Anterior cingulate cortex (tissue), 58 donors: ENCODE results near the gene TFR2.

ENCODE experiments used
- DNase-seq, 58 donors: peaks; one replicate each; lab custom pipeline; 2025; lab: John Stamatoyannopoulos, UW

The TFR2 gene

DNA sequence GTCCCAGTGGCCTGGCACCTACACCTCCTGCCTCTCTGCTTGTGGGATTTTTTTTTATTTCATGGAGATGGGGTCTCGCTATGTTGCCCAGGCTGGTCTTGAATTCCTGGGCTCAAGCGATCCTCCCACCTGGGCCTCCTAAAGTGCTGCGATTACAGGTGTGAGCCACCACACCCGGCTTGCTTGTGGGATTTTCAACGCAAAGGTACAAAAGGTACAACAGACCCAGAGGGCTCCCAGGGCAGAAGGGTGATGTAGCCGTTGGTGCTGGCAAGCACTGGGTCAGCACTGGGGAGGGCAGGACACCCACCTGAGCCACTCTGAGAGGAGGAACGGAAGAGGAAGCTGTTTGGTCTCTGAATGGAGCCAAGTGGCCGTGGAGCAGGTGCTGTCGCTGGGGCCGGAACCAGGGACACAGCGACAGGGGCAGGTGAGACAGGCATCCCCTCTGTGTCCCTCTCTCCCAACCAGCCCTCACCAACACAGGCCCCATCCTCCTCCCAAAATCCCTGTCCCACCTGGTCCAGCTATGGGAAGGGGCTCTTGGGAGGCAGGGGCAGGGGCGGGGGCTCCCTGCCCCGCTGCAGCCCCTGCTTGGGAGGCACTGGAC lies 64.9 kb downstream of the TFR2 start:
- DNase-seq = no peak

DNA sequence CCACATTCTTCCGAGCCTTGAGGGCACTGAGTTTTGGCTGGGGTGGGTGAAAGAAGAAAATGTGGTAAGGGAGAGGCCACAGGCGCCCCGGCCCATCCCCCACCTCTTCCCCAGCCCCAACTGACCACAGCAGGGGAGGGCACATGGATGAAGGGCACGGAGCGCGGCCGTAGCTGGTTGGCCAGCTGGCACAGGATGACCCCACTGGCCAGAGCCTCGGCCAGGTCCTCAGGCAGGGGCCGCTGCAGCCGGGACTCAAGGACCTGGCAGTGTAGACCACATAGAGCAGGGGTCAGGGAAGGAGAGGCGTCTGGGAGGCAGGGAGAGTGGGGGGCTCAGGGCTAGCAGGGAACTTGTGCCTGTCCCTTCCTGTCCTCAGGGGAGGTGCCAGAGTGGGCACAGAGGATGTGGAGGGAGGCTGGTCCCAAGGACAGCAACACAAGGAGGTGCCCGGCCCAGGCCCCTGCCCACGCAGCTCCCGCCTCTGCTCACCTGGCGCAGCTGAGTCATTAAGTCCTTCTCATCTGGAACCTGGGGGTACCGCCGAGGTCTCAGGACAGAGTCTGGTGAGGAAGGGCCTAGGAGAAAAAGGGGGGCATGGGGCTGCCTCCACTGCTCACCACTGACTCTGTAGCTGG lies 65.5 kb downstream of the TFR2 start:
- no peak for DNase-seq

DNA sequence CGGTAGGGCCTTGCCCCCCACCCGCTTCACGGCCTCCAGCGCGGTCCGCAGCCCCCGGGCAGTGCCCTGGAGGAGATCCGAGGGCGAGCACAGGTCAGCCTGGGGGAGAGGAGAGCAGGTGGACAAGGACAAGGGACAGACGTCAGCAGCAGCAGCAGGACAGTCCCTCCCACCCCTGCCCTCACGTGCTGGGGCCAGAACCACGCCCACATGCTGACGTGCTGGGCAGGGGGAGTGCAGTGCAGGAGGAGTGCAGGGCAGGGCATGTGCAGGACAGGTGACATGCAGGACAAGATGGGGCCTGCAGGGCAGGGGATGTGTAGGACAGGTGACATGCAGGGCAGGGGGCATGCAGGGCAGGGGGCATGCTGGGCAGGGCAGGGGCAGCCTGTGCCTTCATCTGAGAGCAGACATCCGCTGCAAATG lies 66.1 kb downstream of the TFR2 start:
- no peak for DNase-seq

DNA sequence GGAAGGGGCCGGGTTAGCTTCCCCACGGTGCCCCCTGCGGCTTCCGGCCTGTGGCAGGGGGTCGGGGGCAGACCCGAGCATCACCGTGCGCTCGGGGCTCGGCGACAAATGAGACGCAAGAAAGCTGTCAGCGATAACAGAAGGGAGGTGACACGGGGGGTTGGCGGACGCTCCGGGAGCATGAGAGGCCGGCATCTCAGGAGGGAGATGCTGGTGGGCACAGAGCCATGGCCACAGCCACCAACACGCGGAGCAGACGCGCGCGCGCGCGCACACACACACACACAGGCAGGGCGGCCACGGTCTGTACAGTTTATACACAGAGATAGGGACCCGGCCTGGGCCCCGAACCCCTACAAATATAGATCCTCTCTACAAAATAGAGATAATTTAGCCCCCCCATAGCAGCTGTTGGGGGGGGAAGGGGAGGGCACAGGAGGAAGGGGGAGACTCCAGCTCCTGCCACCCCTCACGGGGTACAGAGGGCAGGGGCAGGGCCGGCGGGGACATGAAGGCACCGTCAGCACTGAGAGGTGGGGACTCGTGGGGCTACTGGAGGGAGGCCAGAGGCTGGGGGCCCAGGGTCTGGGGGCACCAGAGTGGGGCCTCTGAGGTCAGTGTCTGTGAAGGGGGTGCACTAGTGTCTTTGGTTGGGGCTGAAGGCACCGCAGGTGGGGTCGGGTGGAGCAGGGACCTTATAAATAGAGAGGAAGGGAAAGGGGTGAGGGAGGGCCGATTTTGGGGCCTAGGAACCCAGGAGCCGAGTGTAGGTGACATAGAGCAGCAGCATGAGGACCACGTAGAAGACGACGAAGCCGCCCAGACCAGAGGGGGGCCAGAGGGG lies 66.8 kb downstream of the TFR2 start:
- DNase-seq = no peak

DNA sequence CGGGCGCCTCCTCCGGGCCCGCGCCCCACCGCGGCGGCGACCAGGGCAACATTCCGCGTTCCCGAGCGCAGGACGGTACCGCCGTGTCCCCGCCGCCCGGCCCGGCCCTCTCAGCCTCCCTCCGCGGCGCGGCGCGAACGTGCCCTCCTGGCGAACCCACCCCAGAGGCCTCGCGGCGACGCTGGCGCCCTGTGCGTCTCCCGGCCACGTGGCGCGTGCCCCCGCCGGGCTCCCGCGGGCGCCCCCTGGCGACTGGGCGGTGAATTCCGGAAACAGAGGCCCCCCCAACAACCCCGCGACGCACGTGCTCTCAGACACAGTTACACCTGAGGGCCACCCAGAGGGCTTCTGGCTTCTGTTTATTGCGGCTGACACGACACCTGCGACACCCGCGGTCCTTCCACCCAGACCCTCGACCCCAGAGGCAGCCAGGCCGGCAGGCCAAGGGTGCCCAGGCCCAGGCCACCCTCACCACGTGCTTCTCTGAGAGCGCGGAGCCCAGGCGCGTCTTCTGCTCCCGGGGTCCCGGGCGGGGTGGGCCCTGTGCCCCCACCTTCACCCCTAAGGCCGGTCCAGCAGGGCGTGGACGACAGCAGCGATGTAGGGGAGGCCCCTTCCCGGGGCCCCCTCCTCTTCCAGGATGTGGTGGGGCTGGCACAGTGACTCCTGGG lies 67.5 kb downstream of the TFR2 start, which contains the start of gene SAP25:
TSS of gene SAP25 (minus strand) at position 210 of the 671 bp plus-strand sequence. CDS start at position 52, 158 bp downstream.
- no peak for DNase-seq

DNA sequence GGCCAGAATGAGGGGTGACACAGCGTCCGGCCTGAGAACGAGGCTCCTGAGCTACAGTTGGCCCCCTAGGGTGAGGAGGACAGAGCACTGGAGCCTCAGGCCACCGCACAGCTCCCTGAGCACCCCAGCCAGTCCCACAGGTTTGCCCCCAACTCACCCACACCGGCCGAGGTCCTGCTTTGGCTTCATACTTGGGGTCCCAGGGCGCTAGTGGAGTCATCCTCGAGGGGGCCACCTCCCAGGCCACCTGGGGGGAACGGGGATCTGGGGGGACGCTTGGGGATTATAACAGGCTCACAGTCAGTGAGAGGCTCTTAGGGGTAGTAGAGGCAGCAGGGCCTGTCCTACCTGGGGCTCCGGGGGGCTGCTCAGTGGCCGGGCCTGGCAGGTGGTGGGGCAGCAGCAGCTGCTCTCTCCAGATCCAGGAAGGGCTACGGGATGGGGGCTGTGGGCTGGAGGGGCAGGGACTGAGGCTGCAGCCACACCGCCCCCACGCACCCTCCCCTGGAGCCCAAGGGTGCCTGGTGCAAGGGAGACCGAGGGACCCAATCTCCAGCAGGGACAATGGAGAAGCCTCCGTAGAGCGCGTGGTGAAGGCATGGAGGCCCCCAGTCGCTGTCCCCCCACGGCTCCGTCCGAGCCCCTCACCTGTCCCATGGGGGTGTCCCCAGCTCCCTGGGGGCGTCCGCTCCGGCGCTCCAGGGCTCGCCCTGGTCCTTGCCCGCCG lies 68.2 kb downstream of the TFR2 start:
- DNase-seq = no peak

DNA sequence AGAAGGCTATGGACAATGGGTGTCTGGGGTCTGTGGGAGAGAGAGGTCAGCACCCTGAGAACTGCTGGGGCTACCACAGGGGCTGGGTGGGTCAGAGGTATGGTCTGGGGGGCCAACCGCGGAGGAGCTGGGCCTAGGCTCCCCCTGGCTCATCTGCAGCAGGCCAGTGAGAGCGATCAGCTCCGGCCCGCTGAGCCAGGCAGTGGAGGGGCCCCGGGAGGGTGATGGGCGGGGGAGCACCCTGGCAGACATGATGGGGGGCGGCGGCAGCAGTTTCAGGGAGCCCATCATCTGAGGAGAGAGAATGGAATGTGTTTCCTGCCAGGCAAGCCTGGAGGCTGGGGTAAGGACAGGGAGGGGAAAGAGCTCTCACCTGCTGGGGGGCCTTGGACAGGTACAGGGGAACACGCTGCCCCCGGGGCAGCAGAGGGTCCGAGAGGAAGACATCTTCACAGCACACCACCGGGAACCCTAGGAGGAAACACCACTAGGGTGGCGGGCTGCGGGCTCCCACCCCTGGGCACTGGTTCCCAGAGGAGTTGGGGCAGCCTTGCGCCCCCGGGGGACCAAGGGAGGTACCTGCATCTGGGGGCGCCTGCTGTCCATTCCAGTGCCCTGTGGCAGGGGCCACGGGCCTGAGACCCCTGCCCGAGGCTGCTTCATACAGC lies 68.9 kb downstream of the TFR2 start:
- DNase-seq = no peak

DNA sequence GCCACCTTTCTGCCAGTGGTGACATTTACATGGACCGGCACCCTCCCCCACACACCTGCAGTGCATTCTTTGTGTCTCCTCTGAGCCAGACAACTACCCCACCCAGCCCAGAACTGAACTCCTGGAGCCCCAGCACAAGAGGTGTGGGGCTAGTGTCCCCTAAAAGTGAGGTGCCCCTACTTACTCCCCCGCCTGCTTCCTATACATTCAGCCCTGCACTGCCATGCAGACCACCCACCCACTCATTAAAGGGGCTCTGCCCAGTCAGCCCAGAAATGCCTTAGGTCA lies 69.6 kb downstream of the TFR2 start:
- DNase-seq = no peak

DNA sequence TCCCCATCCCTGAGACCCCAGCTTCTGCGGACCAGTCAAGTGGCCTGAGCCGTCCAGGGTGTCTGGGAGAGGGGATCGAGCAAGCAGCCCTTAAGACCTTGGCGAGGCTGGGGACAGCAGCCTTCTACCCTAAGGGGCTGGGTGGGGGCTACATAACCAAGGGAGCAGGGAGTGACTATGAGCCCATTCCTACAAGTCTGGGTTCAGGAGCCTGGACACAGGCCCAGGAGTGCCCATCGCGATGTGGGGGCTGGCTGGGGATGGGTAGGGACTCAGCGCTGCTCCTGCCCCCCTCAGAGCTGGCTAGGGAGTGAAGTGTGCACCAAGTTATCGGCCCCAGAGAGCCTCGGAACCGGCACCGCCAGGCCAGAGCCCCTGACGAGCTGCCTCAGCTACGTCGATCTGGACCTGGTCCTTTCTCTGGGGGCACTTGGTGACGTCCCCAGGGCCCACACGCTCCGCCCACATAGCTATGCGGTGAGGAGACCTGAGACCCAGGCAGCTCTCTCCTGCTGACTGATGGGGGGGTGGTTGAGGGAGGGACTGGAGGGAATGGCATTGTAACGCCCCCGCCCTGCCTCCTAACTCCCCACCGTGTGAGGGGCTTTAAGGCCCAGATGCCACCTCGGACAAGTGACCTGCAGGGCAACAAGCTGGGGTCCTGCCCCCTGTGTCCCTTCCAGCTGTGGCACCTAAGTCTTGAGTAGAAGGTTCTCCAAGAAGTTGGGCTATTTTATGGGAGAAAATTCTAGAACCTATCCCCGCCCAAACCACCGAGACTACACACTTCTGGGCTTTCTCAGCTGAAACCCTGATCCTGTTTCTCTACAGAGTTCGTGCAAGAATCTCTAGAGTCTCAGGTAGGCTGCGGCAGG lies 70.2 kb downstream of the TFR2 start:
- no peak for DNase-seq
